Mesenchymal stem cell (in vitro differentiated cells and primary cell): ENCODE measurements around the gene TMPO.

Experiments used
- DNase-seq: peaks from one replicate; pipeline ENCODE4 v3.0.0-alpha.2; 2013
- H2AFZ ChIP-seq: one replicate; pipeline ENCODE4 v1.6.1; 2013; ENCODE audit warnings: low read depth, mild to moderate bottlenecking, control low read depth, inconsistent platforms, low read length, moderate library complexity
- H2AK5ac ChIP-seq: 2 replicates; pipeline ENCODE4 v1.6.1; 2013; ENCODE audit warnings: low read length, moderate library complexity, mild to moderate bottlenecking, inconsistent platforms; ENCODE audit not compliant: severe bottlenecking
- H2BK120ac ChIP-seq: one replicate; pipeline ENCODE4 v1.6.1; 2013; ENCODE audit warnings: low read depth, mild to moderate bottlenecking, inconsistent platforms, low read length, moderate library complexity
- H2BK12ac ChIP-seq, 2 experiments: one replicate each; pipeline ENCODE4 v1.6.1; 2013; ENCODE audit warnings: inconsistent platforms in 2 of 2, low read length in 2 of 2, mild to moderate bottlenecking in 2 of 2, moderate library complexity in 2 of 2, control low read depth in 1 of 2
- H2BK15ac ChIP-seq: one replicate; pipeline ENCODE4 v1.6.1; 2013; ENCODE audit warnings: mild to moderate bottlenecking, low read depth, inconsistent platforms; ENCODE audit not compliant: poor library complexity, severe bottlenecking
- H2BK5ac ChIP-seq: 2 replicates; pipeline ENCODE4 v1.6.1; 2013; ENCODE audit warnings: low read depth, mild to moderate bottlenecking, low read length, control low read depth, inconsistent platforms; ENCODE audit not compliant: poor library complexity, severe bottlenecking
- H3K14ac ChIP-seq, 2 experiments: one replicate each; pipeline ENCODE4 v1.6.1; 2013; ENCODE audit warnings: inconsistent platforms in 2 of 2, low read length in 2 of 2, control low read depth in 1 of 2, mild to moderate bottlenecking in 1 of 2, moderate library complexity in 1 of 2
- H3K18ac ChIP-seq, 2 experiments: one replicate each; pipeline ENCODE4 v1.6.1; 2013; ENCODE audit warnings: inconsistent platforms in 2 of 2, low read length in 2 of 2, control low read depth in 1 of 2, low read depth in 1 of 2, mild to moderate bottlenecking in 1 of 2
- H3K23ac ChIP-seq, 2 experiments: one replicate each; pipeline ENCODE4 v1.6.1; 2013; ENCODE audit warnings: inconsistent platforms in 2 of 2, low read length in 2 of 2, mild to moderate bottlenecking in 2 of 2, moderate library complexity in 2 of 2, control low read depth in 1 of 2
- H3K27ac ChIP-seq: 2 replicates; pipeline ENCODE4 v1.5.1; 2013; ENCODE audit warnings: mild to moderate bottlenecking, moderate library complexity, low read length, control low read depth, inconsistent platforms; ENCODE audit not compliant: poor library complexity, severe bottlenecking
- H3K27me3 ChIP-seq, 2 experiments: 2 replicates each; pipeline versions ENCODE4 v1.6.1 to v1.7.0; 2013; ENCODE audit warnings: low read length in 2 of 2, mild to moderate bottlenecking in 2 of 2, moderate library complexity in 2 of 2, control low read depth in 1 of 2, inconsistent platforms in 1 of 2; ENCODE audit not compliant: control insufficient read depth in 1 of 2, insufficient read depth in 1 of 2
- H3K36me3 ChIP-seq, 2 experiments: 2 replicates each; pipeline versions ENCODE4 v1.6.1 to v1.7.0; 2013; ENCODE audit warnings: low read length in 2 of 2, control low read depth in 1 of 2, inconsistent platforms in 1 of 2, low read depth in 1 of 2, mild to moderate bottlenecking in 1 of 2; ENCODE audit not compliant: insufficient read depth in 2 of 2, control insufficient read depth in 1 of 2
- H3K4ac ChIP-seq, 2 experiments: one replicate each; pipeline ENCODE4 v1.6.1; 2013; ENCODE audit warnings: inconsistent platforms in 2 of 2, low read length in 2 of 2, mild to moderate bottlenecking in 2 of 2, moderate library complexity in 2 of 2, control low read depth in 1 of 2, low read depth in 1 of 2
- H3K4me1 ChIP-seq: 2 replicates; pipeline ENCODE4 v1.6.1; 2013; ENCODE audit warnings: low read depth, low read length, control low read depth; ENCODE audit not compliant: control insufficient read depth, insufficient read depth
- H3K4me2 ChIP-seq: 2 replicates; pipeline ENCODE4 v1.6.1; 2013; ENCODE audit warnings: low read length, mild to moderate bottlenecking, inconsistent platforms; ENCODE audit not compliant: poor library complexity, severe bottlenecking
- H3K4me3 ChIP-seq, 2 experiments: 2 replicates each; pipeline versions ENCODE4 v1.5.1 to v1.7.0; 2013; ENCODE audit warnings: low read length in 2 of 2, mild to moderate bottlenecking in 2 of 2, control low read depth in 1 of 2, low read depth in 1 of 2; ENCODE audit not compliant: insufficient read depth in 1 of 2
- H3K79me1 ChIP-seq: replicated peaks from 2 replicates; pipeline ENCODE4 v1.6.1; 2013; ENCODE audit warnings: mild to moderate bottlenecking, control low read depth, low read length, inconsistent platforms; ENCODE audit not compliant: poor library complexity, severe bottlenecking
- H3K9ac ChIP-seq: 2 replicates; pipeline ENCODE4 v1.7.0; 2013; ENCODE audit warnings: mild to moderate bottlenecking, low read length, moderate library complexity
- H3K9me3 ChIP-seq: 2 replicates; pipeline ENCODE4 v1.7.0; 2013; ENCODE audit warnings: mild to moderate bottlenecking, low read length; ENCODE audit not compliant: control insufficient read depth
- H4K8ac ChIP-seq: one replicate; pipeline ENCODE4 v1.6.1; 2013; ENCODE audit warnings: inconsistent platforms, mild to moderate bottlenecking, low read length, moderate library complexity
- H4K91ac ChIP-seq: one replicate; pipeline ENCODE4 v1.6.1; 2013; ENCODE audit warnings: mild to moderate bottlenecking, low read length, inconsistent platforms
- WGBS: methylation state at CpG from one replicate; pipeline ENCODE4 v1.1.7; 2013; ENCODE audit warnings: mixed read lengths; 5-methylcytosine and 5-hydroxymethylcytosine counted together

Gene TMPO

GRCh38 chr12:98469109-98469508 lies 46.3 kb upstream of the TMPO start:
- Histone ChIP-seq H2BK12ac (peak overlapping the region in 1 of 2 experiments; percentile 66), H4K91ac (no peak overlapping the region), H2AK5ac (no peak overlapping the region), H3K4me1 (no peaks in the 10 kb centered on the region), H3K18ac (no peak overlapping the region), H3K36me3 (no peaks in the 10 kb centered on the region), H2BK15ac (no peak overlapping the region), H3K9ac (no peak overlapping the region), H3K27me3 (no peaks in the 10 kb centered on the region), H3K79me1 (no peaks in the 10 kb centered on the region), H3K4me3 (no peak overlapping the region), H3K23ac (no peak overlapping the region), H2BK120ac (no peak overlapping the region), H3K14ac (no peak overlapping the region), H3K27ac (no peak overlapping the region), H3K4ac (no peak overlapping the region), H4K8ac (no peak overlapping the region), H3K4me2 (no peak overlapping the region), H3K9me3 (no peaks in the 10 kb centered on the region), H2AFZ (no peak overlapping the region), H2BK5ac (no peak overlapping the region)
- 94% methylated on average over 2 of the region's 2 CpGs for WGBS
- DNase-seq, result no peak

GRCh38 chr12:98470469-98471082 lies 44.8 kb upstream of the TMPO start:
- DNase-seq, result no peak
- H3K18ac ChIP-seq, result no peak overlapping the region
- H3K27me3 ChIP-seq, result no peaks in the 10 kb centered on the region
- H3K4me2 ChIP-seq, result no peak overlapping the region
- no peak overlapping the region for H4K91ac ChIP-seq
- no peak overlapping the region for H2BK12ac ChIP-seq
- no peak overlapping the region for H4K8ac ChIP-seq
- no peaks in the 10 kb centered on the region for H3K79me1 ChIP-seq
- H3K9ac ChIP-seq, result no peak overlapping the region
- no peak overlapping the region for H2AK5ac ChIP-seq
- 87% methylated on average over 6 of the region's 6 CpGs for WGBS
- H2BK15ac ChIP-seq, result no peak overlapping the region
- no peak overlapping the region for H2BK5ac ChIP-seq
- H3K4me3 ChIP-seq, result no peak overlapping the region
- H2BK120ac ChIP-seq, result no peak overlapping the region
- H3K9me3 ChIP-seq, result no peaks in the 10 kb centered on the region
- H3K4me1 ChIP-seq, result no peaks in the 10 kb centered on the region
- H3K27ac ChIP-seq, result no peak overlapping the region
- H3K4ac ChIP-seq, result no peak overlapping the region
- no peaks in the 10 kb centered on the region for H3K36me3 ChIP-seq
- no peak overlapping the region for H3K23ac ChIP-seq
- H2AFZ ChIP-seq, result no peak overlapping the region
- H3K14ac ChIP-seq, result no peak overlapping the region

- Histone ChIP-seq H2AFZ (no peak overlapping the region), H3K14ac (no peak overlapping the region), H3K23ac (no peak overlapping the region), H3K27ac (no peak overlapping the region), H3K18ac (no peak overlapping the region), H3K4me1 (peaks cover 1% of the 10 kb centered on the region), H3K9me3 (no peaks in the 10 kb centered on the region), H4K91ac (no peak overlapping the region), H3K4me3 (no peak overlapping the region), H3K79me1 (no peaks in the 10 kb centered on the region), H3K27me3 (no peaks in the 10 kb centered on the region), H2BK12ac (no peak overlapping the region), H3K4me2 (no peak overlapping the region), H2BK5ac (no peak overlapping the region), H2BK15ac (no peak overlapping the region), H3K4ac (no peak overlapping the region), H3K9ac (no peak overlapping the region), H3K36me3 (no peaks in the 10 kb centered on the region), H4K8ac (no peak overlapping the region), H2AK5ac (no peak overlapping the region), H2BK120ac (no peak overlapping the region)
- no peak for DNase-seq
- 97% methylated on average over 3 of the region's 3 CpGs for WGBS
Observed at GRCh38 chr12:98471085-98471484, 44.3 kb upstream of the TMPO start.

- DNase-seq, result no peak
- Histone ChIP-seq H2AFZ (no peak overlapping the region), H4K8ac (no peak overlapping the region), H3K9me3 (no peaks in the 10 kb centered on the region), H3K4me3 (no peak overlapping the region), H3K4ac (no peak overlapping the region), H2BK15ac (no peak overlapping the region), H3K18ac (no peak overlapping the region), H3K36me3 (no peaks in the 10 kb centered on the region), H2AK5ac (no peak overlapping the region), H3K4me2 (no peak overlapping the region), H4K91ac (no peak overlapping the region), H2BK12ac (no peak overlapping the region), H3K27me3 (no peaks in the 10 kb centered on the region), H2BK5ac (no peak overlapping the region), H3K27ac (peak overlapping the region; percentile 94), H2BK120ac (no peak overlapping the region), H3K23ac (no peak overlapping the region), H3K4me1 (peaks cover 2% of the 10 kb centered on the region), H3K9ac (peak overlapping the region; percentile 67), H3K14ac (no peak overlapping the region), H3K79me1 (no peaks in the 10 kb centered on the region)
Observed at GRCh38 chr12:98475565-98475908, 39.9 kb upstream of the TMPO start.
